EH (cell line): ENCODE measurements around the gene RASAL2.
A peak's percentile ranks its signal among the peaks of the same experiment; 100 is the strongest.
"Not testable (repeated sequence)": the region's sequence is repeated elsewhere in the genome, so short reads cannot be mapped to it uniquely, and the experiment has no call there.

Experiments used
- DNase-seq: peaks from one replicate; pipeline ENCODE4 v3.0.0-alpha.2; 2015; ENCODE audit warnings: low read depth

Gene RASAL2

GRCh38 chr1:178161516-178161915, 67.6 kb downstream of the RASAL2 start:
- peak; percentile 60 for DNase-seq

GRCh38 chr1:178165196-178165595, 71.3 kb downstream of the RASAL2 start:
- no peak for DNase-seq

GRCh38 chr1:178166429-178167024, 72.6 kb downstream of the RASAL2 start:
- DNase-seq: no peak

- DNase-seq: peak; percentile 55
Observed at GRCh38 chr1:178168536-178168935, 74.6 kb downstream of the RASAL2 start.

- DNase-seq: no peak
Observed at GRCh38 chr1:178169649-178170048, 75.7 kb downstream of the RASAL2 start.

- DNase-seq: peak; percentile 24
Observed at GRCh38 chr1:178172939-178173338, 79.0 kb downstream of the RASAL2 start.

- DNase-seq: no peak
Observed at GRCh38 chr1:178174539-178174938, 80.6 kb downstream of the RASAL2 start.

GRCh38 chr1:178180405-178180804, 86.5 kb downstream of the RASAL2 start:
- no peak for DNase-seq

- DNase-seq: peak; percentile 30
Observed at GRCh38 chr1:178183796-178184195, 89.9 kb downstream of the RASAL2 start.

GRCh38 chr1:178188306-178188705, 94.4 kb downstream of the RASAL2 start:
- no peak for DNase-seq

GRCh38 chr1:178189814-178190213, 95.9 kb downstream of the RASAL2 start:
- DNase-seq: peak; percentile 47

GRCh38 chr1:178190881-178191280, 97.0 kb downstream of the RASAL2 start:
- no peak for DNase-seq

GRCh38 chr1:178192686-178193085, 98.8 kb downstream of the RASAL2 start:
- DNase-seq: peak; percentile 87

- peak; percentile 17 for DNase-seq
Observed at GRCh38 chr1:178196631-178197030, 102.7 kb downstream of the RASAL2 start.

GRCh38 chr1:178202095-178202494, 108.2 kb downstream of the RASAL2 start:
- not testable (repeated sequence) for DNase-seq

- DNase-seq: not testable (repeated sequence)
Observed at GRCh38 chr1:178202546-178202945, 108.6 kb downstream of the RASAL2 start.

GRCh38 chr1:178208269-178208856, 114.5 kb downstream of the RASAL2 start:
- not testable (repeated sequence) for DNase-seq

GRCh38 chr1:178209935-178210334, 116.0 kb downstream of the RASAL2 start:
- DNase-seq: no peak

- DNase-seq: no peak
Observed at GRCh38 chr1:178218550-178218949, 124.6 kb downstream of the RASAL2 start.

GRCh38 chr1:178220094-178220493, 126.2 kb downstream of the RASAL2 start:
- peak; percentile 42 for DNase-seq

- no peak for DNase-seq
Observed at GRCh38 chr1:178223289-178223688, 129.4 kb downstream of the RASAL2 start.

GRCh38 chr1:178224358-178224757, 130.5 kb downstream of the RASAL2 start:
- DNase-seq: no peak

GRCh38 chr1:178230881-178231409, 137.0 kb downstream of the RASAL2 start:
- DNase-seq: no peak

GRCh38 chr1:178232108-178232507, 138.2 kb downstream of the RASAL2 start:
- DNase-seq: peak; percentile 34
